Middle frontal gyrus (tissue), 1 donor: ENCODE data around the gene YWHAE.
"Not testable (repeated sequence)": the region's sequence is repeated elsewhere in the genome, so short reads cannot be mapped to it uniquely, and the experiment has no call there.

ENCODE experiments used
- DNase-seq: peaks from one replicate; pipeline ENCODE4 v3.0.0-alpha.2; 2015; ENCODE audit warnings: low spot score; ENCODE audit errors: extremely low spot score

Gene YWHAE

DNA sequence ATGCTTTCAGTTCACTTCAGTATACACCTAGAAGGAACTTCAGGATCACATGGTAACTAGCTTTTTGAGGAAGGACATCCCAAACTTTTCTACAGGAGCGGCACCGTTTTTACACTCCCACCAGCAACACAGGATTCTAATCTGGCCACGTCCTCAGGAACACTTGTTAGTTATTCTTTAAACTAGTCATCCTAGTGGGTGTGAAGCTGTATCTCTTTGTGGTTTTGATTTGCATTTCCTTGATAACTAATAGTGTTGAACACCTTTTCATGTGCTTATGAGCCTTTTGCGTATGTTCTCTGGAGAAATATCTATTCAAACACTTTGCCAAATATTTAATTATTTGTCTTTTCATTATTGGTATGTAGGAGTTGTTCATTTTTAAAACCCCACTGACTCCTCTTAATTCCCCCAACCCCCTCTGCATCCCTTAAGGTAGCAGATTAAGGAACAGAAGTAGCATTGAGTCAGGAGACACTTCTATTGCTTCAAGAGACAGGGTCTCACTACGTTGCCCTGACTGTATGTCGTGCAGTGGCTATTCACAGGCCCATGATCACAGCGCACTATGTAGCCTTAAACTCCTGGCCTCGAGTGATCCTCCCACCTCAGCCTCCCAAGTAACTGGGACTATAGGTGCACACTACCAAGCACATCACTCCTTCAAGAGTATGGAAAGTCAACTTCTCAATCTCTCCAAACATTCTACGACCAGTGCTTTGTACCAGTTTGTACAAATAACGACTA, 25.4 kb downstream of the YWHAE start:
- no peak for DNase-seq

- DNase-seq, result no peak
Observed at GRCh38 chr17:1373707-1374237, 26.2 kb downstream of the YWHAE start.

DNA sequence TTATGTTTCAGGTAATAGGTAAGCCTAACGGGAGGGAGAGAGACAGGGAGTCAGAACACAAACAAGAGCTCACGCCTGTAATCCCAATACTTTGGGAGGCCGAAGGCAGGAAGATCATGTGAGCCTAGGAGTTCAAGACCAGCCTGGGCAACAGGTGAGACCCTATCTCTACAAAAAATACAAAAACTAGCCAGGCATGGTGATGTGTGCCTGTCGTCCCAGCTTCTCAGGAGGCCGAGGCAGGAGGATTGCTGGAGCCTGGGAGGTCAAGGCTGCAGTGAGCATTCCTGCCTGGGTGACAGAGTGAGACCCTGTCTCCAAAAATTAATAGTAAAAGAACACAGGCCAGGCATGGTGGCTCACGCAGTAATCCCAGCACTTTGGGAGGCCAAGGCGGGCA, 27.4 kb downstream of the YWHAE start:
- DNase-seq, result no peak

DNA sequence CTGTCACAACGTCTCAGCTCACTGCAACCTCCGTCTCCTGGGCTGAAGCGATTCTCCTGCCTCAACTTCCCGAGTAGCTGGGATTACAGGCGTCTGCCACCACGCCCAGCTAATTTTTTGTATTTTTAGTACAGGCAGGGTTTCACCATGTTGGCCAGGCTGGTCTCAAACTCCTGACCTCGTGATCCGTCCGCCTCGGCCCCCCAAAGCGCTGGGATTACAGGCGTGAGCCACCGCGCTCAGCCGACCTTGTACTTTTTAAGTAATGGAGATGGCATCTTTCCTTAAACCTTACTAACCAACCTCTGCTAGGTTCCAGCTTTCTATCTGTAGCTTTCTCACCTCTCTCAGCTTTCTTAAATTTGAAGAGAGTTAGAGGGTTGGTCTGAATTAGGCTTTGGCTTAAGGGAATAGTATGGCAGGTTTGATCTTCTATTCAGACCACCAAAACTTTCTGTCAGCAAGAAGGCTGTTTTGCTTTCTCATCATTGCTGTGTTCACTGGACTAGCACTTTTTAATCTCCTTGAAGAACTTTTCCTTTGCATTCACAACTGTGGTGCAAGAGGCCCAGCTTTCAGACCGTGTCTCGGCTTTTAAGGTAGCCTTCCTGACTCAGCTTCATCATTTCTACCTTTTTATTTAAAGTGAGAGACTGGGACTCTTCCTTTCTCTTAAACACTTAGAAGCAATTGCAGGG, 28.0 kb downstream of the YWHAE start:
- no peak for DNase-seq

- no peak for DNase-seq
Observed at GRCh38 chr17:1368588-1368987, 31.4 kb downstream of the YWHAE start.

DNA sequence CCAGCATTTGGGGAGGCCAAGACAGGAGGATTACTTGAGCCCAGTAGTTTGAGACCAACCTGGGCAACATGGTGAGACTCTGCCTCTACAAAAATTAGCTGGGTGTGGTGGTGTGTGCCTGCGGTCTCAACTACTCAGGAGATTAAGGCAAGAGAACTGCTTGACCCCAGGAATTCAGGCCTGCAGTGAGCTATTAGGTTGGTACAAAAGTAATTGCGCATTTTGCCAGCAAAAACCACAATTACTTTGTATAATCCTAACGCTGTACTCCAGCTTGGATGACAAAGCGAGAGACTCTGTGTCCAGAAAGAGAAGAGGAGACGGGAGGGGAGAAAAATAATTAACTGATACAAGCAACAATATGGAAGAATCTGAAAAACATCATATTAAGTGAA, 32.7 kb downstream of the YWHAE start:
- DNase-seq, result no peak

- DNase-seq, result no peak
Observed at GRCh38 chr17:1366234-1366633, 33.8 kb downstream of the YWHAE start.

DNA sequence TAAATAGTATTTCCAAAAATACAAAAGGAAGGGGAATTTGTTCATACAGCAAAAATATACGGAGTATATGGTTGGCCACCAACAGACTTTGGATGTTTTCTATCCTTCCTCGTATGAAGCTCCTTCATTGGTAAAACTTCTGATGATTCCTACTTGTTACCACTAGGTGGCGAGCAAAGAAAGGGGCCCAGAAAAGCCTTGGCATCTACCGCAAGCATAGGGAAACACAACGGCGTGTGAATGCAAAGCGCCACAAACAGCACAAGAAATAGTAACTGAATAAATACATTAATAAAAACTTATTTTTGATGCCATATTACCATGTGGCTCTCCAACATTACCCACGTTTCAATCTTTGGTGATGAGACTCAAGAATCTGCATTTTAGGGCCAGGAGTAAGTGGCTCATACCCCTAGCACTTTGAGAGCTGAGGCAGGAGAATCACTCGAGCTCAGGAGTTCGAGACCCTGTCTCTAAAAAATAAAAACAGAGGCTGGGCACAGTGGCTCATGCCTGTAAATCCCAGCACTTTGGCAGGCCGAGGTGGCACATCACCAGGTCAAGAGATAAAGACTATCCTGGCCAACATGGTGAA, 34.5 kb downstream of the YWHAE start:
- peak; percentile 56 for DNase-seq

DNA sequence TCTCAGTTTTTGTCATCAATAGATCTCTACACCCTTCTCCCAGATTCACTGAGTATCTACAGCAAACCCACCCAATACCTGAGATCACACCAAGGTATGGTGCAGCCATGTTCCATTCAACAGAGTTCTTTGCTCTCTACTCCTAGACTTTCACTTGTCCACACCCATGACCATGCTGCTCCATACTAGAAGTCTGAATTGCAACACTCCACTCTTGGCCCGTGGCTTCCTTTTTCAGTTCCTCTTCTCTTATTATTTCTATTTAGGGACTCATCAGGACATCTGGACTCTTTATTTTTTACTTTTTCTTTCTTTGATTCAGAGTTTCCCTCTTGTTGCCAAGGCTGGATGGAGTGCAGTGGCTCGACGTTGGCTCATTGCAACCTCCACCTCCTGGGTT, 37.1 kb downstream of the YWHAE start:
- DNase-seq, result no peak

GRCh38 chr17:1362065-1362848, 37.8 kb downstream of the YWHAE start:
- DNase-seq, result no peak

GRCh38 chr17:1360975-1361374, 39.0 kb downstream of the YWHAE start:
- DNase-seq, result no peak

DNA sequence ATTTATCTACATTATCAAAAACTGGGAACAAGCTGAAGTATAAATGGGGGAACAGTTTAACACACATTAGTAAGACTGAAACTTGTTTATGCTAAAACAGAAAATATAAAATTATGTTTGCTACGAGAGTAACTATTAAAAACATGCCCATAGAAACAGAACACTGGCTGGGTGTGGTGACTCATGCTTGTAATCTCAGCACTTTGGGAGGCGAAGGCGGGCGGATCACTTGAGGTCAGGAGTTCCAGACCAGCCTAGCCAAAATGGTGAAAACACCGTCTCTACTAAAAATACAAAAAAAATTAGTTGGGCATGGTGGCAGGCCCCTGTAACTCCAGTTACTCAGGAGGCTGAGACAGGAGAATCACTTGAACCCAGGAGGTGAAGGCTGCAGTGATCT, 39.7 kb downstream of the YWHAE start:
- not testable (repeated sequence) for DNase-seq

- DNase-seq, result no peak
Observed at GRCh38 chr17:1354030-1354429, 46.0 kb downstream of the YWHAE start.

DNA sequence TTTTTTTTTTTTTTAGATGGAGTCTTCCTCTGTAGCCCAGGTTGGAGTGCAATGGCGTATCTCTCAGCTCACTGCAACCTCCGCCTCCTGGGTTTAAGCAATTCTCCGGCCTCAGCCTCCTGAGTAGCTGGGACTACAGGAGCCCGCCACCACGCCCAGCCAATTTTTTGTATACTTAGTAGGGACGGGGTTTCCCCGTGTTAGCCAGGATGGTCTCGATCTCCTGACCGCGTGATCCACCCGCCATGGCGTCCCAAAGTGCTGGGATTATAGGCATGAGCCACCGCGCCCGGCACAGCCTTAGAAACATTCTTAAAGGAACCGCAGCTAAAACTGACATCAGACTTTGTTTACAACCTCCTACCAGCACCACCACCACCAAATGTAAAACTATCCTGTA, 47.5 kb downstream of the YWHAE start:
- DNase-seq, result not testable (repeated sequence)

DNA sequence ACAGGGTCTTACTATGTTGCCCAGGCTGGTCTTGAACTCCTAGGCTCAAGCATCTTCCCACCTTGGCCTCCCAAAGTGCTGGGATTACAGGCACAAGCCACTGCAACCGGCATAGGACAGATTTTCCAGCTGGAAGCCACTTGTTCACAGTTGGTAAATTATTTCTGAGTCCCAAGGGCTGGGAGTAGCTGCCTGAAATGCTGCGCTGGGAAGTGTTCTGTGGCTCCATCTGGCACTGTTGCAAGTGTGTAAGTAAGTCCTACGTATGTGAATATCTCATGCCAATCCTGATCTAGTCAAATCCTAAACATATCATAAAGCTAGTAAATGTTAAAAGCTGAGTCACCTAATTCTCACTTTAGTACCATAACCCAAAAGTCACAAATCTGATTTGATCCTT, 48.1 kb downstream of the YWHAE start:
- peak; percentile 22 for DNase-seq

- no peak for DNase-seq
Observed at GRCh38 chr17:1351275-1351674, 48.7 kb downstream of the YWHAE start.

GRCh38 chr17:1347589-1348323, 52.3 kb downstream of the YWHAE start:
- DNase-seq, result no peak

- DNase-seq, result no peak
Observed at GRCh38 chr17:1344521-1344920, 55.5 kb downstream of the YWHAE start.

- DNase-seq, result no peak
Observed at GRCh38 chr17:1343554-1343953, 56.5 kb downstream of the YWHAE start.

DNA sequence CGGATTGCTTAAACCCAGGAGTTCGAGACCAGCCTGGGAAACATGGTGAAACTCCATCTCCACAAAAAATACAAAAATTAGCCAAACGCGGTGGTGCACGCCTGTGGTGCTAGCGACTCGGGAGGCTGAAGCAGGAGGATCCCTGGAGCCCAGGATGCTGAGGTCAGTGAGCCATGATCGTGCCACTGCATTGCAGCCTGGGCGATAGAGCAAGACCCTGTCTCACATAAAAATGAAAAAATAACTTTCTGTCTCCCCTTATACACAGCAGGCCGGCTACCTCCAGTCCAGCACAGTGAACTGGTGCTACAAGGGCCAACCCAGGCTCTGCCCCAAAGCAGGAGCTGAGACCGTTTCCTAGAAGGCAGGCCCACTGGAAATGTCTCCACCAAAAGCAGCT, 59.7 kb downstream of the YWHAE start:
- no peak for DNase-seq

DNA sequence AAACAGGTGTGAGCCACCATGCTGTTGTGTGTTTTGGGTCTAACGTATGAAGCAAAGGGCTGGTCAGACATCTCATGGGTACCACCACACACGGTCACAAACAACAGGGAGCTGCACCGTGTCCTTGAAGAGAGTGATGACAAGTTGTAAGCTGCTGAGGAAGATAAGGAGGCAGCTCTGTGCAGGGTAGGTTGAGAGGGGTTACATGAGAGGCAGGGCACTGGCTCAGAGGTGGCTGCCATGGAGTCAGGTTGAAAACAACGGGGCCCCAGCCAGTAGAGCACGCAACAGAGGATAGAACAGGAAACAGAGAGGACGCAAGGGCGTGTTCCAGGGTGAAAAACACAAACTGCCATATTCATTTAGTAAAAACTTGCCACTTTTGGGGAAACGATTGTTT, 68.3 kb downstream of the YWHAE start:
- DNase-seq, result no peak
